ENCODE data around the gene MAL.

Gene MAL

GRCh38 chr2:95041060-95041823 is 15.7 kb downstream of the MAL start:
- TF ChIP-seq CTCF (IDR thresholded peaks at IDR 0.05; ENCODE audit: insufficient read depth, low read length) (no peak), GABPA (IDR thresholded peaks at IDR 0.05; ENCODE audit: low read depth) (no peak), SPI1 (IDR thresholded peaks at IDR 0.05; ENCODE audit: borderline replicate concordance, low read depth) (no peak), POLR2AphosphoS5 (IDR thresholded peaks at IDR 0.05; ENCODE audit: low read depth) (no peak), REST (IDR thresholded peaks at IDR 0.05; ENCODE audit: insufficient replicate concordance, low read depth) (no peak)
- no peak for DNase-seq (ENCODE audit: low read depth in 1 of 2, low spot score in 1 of 2)
- peaks cover 11% of the 10 kb centered on the region for H3K27me3 ChIP-seq (ENCODE audit: insufficient read depth, poor library complexity, severe bottlenecking)
- no peak overlapping the region for H3K27ac ChIP-seq (replicated peaks)
- no peak overlapping the region for H3K4me3 ChIP-seq (replicated peaks; ENCODE audit: insufficient read depth, low read length)

- Histone ChIP-seq H3K27ac (replicated peaks) (no peak overlapping the region), H3K27me3 (ENCODE audit: insufficient read depth, poor library complexity, severe bottlenecking) (peaks cover 11% of the 10 kb centered on the region), H3K4me3 (replicated peaks; ENCODE audit: insufficient read depth, low read length) (no peak overlapping the region)
- no peak for TF ChIP-seq GABPA (IDR thresholded peaks at IDR 0.05; ENCODE audit: low read depth)
- TF ChIP-seq SPI1 (IDR thresholded peaks at IDR 0.05; ENCODE audit: borderline replicate concordance, low read depth) = no peak
- no peak for TF ChIP-seq CTCF (IDR thresholded peaks at IDR 0.05; ENCODE audit: insufficient read depth, low read length)
- TF ChIP-seq POLR2AphosphoS5 (IDR thresholded peaks at IDR 0.05; ENCODE audit: low read depth) = no peak
- no peak for TF ChIP-seq REST (IDR thresholded peaks at IDR 0.05; ENCODE audit: insufficient replicate concordance, low read depth)
- no peak for DNase-seq (ENCODE audit: low read depth in 1 of 2, low spot score in 1 of 2)
Measured at GRCh38 chr2:95041824-95042442, 16.4 kb downstream of the MAL start.

GRCh38 chr2:95042472-95043271 is 17.2 kb downstream of the MAL start:
- Histone ChIP-seq H3K27ac (replicated peaks) (no peak overlapping the region), H3K4me3 (replicated peaks; ENCODE audit: insufficient read depth, low read length) (no peak overlapping the region), H3K27me3 (ENCODE audit: insufficient read depth, poor library complexity, severe bottlenecking) (peaks cover 11% of the 10 kb centered on the region)
- no peak for DNase-seq (ENCODE audit: low read depth in 1 of 2, low spot score in 1 of 2)
- TF ChIP-seq CTCF (IDR thresholded peaks at IDR 0.05; ENCODE audit: insufficient read depth, low read length) = no peak
- no peak for TF ChIP-seq REST (IDR thresholded peaks at IDR 0.05; ENCODE audit: insufficient replicate concordance, low read depth)
- no peak for TF ChIP-seq POLR2AphosphoS5 (IDR thresholded peaks at IDR 0.05; ENCODE audit: low read depth)
- no peak for TF ChIP-seq GABPA (IDR thresholded peaks at IDR 0.05; ENCODE audit: low read depth)
- TF ChIP-seq SPI1 (IDR thresholded peaks at IDR 0.05; ENCODE audit: borderline replicate concordance, low read depth) = no peak

All from HL-60 (cell line).